HCT116 (cell line): ENCODE measurements around the gene SPATS2L. TPM values are rescaled to one million over a fixed set of nuclear protein-coding genes. Genes with fewer than 3 reads are reported as not detected.

Source experiments
- ATAC-seq: fragments of 200-7000 bp; cut with Tn5 transposase; 2 replicates; pipeline ENCODE4 v1.9.1; 2020; ENCODE audit warnings: mild to moderate bottlenecking, moderate library complexity
- BruUV-seq: library from RNA; stranded (reverse); fragments of 400-500 nt; replicated peaks from 2 replicates; lab custom pipeline; 2021; lab: Mats Ljungman, UMichigan
- CTCF ChIA-PET: fragments of 300-600 bp; sonication (Branson Sonifier 250); formaldehyde crosslinking; loops from one replicate; lab custom pipeline; 2021; ENCODE audit warnings: antibody characterized with exemption; lab: Charles Lee
- POLR2A ChIA-PET: fragments of 300-600, 350-600 bp; sonication (Branson Sonifier 250); formaldehyde crosslinking; loops from one replicate; lab custom pipeline; 2021; ENCODE audit warnings: antibody characterized with exemption; lab: Charles Lee
- RAD21 ChIA-PET, 2 experiments: fragments of 300-600 bp; sonication (Branson Sonifier 250); formaldehyde crosslinking; loops; one replicate each; lab custom pipeline; 2023; ENCODE audit warnings: low total read pairs in 2 of 2; ENCODE audit not compliant: uncharacterized antibody in 2 of 2, unreplicated experiment in 2 of 2, low non-redundant PET in 1 of 2; lab: Charles Lee
- DNase-seq: peaks from one replicate; pipeline ENCODE4 v3.0.0-alpha.2; 2010; ENCODE audit warnings: low read depth, low spot score
- H2AFZ ChIP-seq: fragments of 200-600 bp; shearing (Covaris generic), sonication (generic); 2 replicates; pipeline ENCODE4 v1.6.1; 2017; ENCODE audit warnings: low read depth, mixed run types, mixed read lengths, antibody characterized with exemption, low read length; ENCODE audit not compliant: poor library complexity, severe bottlenecking
- H3K27ac ChIP-seq: 2 replicates; pipeline ENCODE4 v1.5.1; 2012; ENCODE audit warnings: low read depth, low read length
- H3K27me3 ChIP-seq: fragments of 200-600 bp; sonication (generic); 2 replicates; pipeline ENCODE4 v1.6.1; 2016; ENCODE audit warnings: mixed run types, low read length, mixed read lengths; ENCODE audit not compliant: insufficient read depth
- H3K36me3 ChIP-seq, 2 experiments: fragments of 200-500 bp in 1 of 2; fragments of 200-600 bp in 1 of 2; sonication (Bioruptor generic) in 1 of 2; sonication (generic) in 1 of 2; 2 replicates each; pipeline versions ENCODE4 v1.5.1 to v1.6.1; 2014 to 2016; ENCODE audit warnings: low read length in 2 of 2, inconsistent platforms in 1 of 2, mixed read lengths in 1 of 2, mixed run types in 1 of 2; ENCODE audit not compliant: insufficient read depth in 2 of 2, control insufficient read depth in 1 of 2
- H3K4me1 ChIP-seq, 2 experiments: fragments of 200-600 bp in 1 of 2; sonication (generic) in 1 of 2; 2 replicates each; pipeline versions ENCODE4 v1.5.1 to v1.6.1; 2012 to 2017; ENCODE audit warnings: low read length in 2 of 2, inconsistent platforms in 1 of 2, mild to moderate bottlenecking in 1 of 2, mixed read lengths in 1 of 2, mixed run types in 1 of 2, moderate library complexity in 1 of 2; ENCODE audit not compliant: insufficient read depth in 2 of 2, control insufficient read depth in 1 of 2
- H3K4me2 ChIP-seq: fragments of 200-600 bp; sonication (generic); 2 replicates; pipeline ENCODE4 v1.6.1; 2017; ENCODE audit warnings: mixed run types, low read length, mixed read lengths
- H3K4me3 ChIP-seq, 2 experiments: fragments of 200-600 bp in 1 of 2; sonication (generic) in 1 of 2; replicated peaks in 1 of 2; 2 replicates each; pipeline ENCODE4 v1.5.1; 2011 to 2016; ENCODE audit warnings: low read length in 2 of 2, control low read depth in 1 of 2, low read depth in 1 of 2, mild to moderate bottlenecking in 1 of 2, mixed read lengths in 1 of 2, mixed run types in 1 of 2
- H3K79me2 ChIP-seq: fragments of 200-600 bp; sonication (generic); 2 replicates; pipeline ENCODE4 v1.6.1; 2017; ENCODE audit warnings: mild to moderate bottlenecking, mixed run types, low read length, moderate library complexity, mixed read lengths; ENCODE audit not compliant: insufficient read depth
- H3K9ac ChIP-seq: fragments of 200-600 bp; sonication (generic); 2 replicates; pipeline ENCODE4 v1.6.1; 2016; ENCODE audit warnings: low read length, mixed read lengths
- H3K9me2 ChIP-seq: fragments of 200-600 bp; sonication (generic), shearing (Covaris generic); 2 replicates; pipeline ENCODE4 v1.6.1; 2017; ENCODE audit warnings: mixed run types, mild to moderate bottlenecking, moderate library complexity; ENCODE audit not compliant: insufficient read depth
- H3K9me3 ChIP-seq, 2 experiments: fragments of 200-500 bp in 1 of 2; fragments of 200-600 bp in 1 of 2; sonication (Bioruptor generic) in 1 of 2; sonication (generic) in 1 of 2; 2 replicates each; pipeline ENCODE4 v1.6.1; 2014 to 2017; ENCODE audit warnings: low read length in 2 of 2, mixed read lengths in 2 of 2, inconsistent platforms in 1 of 2, low read depth in 1 of 2, mild to moderate bottlenecking in 1 of 2, mixed run types in 1 of 2, moderate library complexity in 1 of 2; ENCODE audit not compliant: control insufficient read depth in 1 of 2, insufficient read depth in 1 of 2
- H4K20me1 ChIP-seq: fragments of 200-600 bp; sonication (generic), shearing (Covaris generic); 2 replicates; pipeline ENCODE4 v1.6.1; 2017; ENCODE audit warnings: mixed run types, mild to moderate bottlenecking, moderate library complexity; ENCODE audit not compliant: insufficient read depth
- ATF3 ChIP-seq: IDR thresholded peaks from 2 replicates; pipeline ENCODE4 v1.6.1; 2012
- ELF1 ChIP-seq: IDR thresholded peaks from 2 replicates; pipeline ENCODE4 v1.6.1; 2012; ENCODE audit warnings: low read depth, borderline replicate concordance
- FOSL1 ChIP-seq: IDR thresholded peaks from 2 replicates; pipeline ENCODE4 v1.6.1; 2012; ENCODE audit warnings: low read depth
- JUND ChIP-seq: IDR thresholded peaks from 2 replicates; pipeline ENCODE4 v1.6.1; 2012
- MAX ChIP-seq: IDR thresholded peaks from 2 replicates; pipeline ENCODE4 v1.6.1; 2012
- POLR2A ChIP-seq: IDR thresholded peaks from 2 replicates; pipeline ENCODE4 v1.7.0; 2011; ENCODE audit warnings: borderline replicate concordance; ENCODE audit not compliant: insufficient read depth, insufficient read length; ENCODE audit errors: extremely low read depth
- POLR2AphosphoS5 ChIP-seq: IDR thresholded peaks from 2 replicates; pipeline ENCODE4 v1.6.1; 2011; ENCODE audit warnings: mild to moderate bottlenecking, low read depth, low read length, moderate library complexity
- RAD21 ChIP-seq: IDR thresholded peaks from 2 replicates; pipeline ENCODE4 v1.6.1; 2012; ENCODE audit warnings: low read depth, mild to moderate bottlenecking
- REST ChIP-seq: IDR thresholded peaks from 2 replicates; pipeline ENCODE4 v1.6.1; 2012; ENCODE audit warnings: low read depth
- SIN3A ChIP-seq: IDR thresholded peaks from 2 replicates; pipeline ENCODE4 v1.6.1; 2012; ENCODE audit warnings: low read depth
- SP1 ChIP-seq: IDR thresholded peaks from 2 replicates; pipeline ENCODE4 v1.6.1; 2012; ENCODE audit warnings: low read depth
- TCF7L2 ChIP-seq: IDR thresholded peaks from 2 replicates; pipeline ENCODE4 v1.7.0; 2011; ENCODE audit warnings: borderline replicate concordance, inconsistent platforms; ENCODE audit not compliant: insufficient read depth, insufficient read length; ENCODE audit errors: extremely low read depth
- YY1 ChIP-seq: IDR thresholded peaks from 2 replicates; pipeline ENCODE4 v1.6.1; 2011; ENCODE audit warnings: low read length, low read depth, moderate library complexity, mild to moderate bottlenecking; ENCODE audit not compliant: insufficient replicate concordance; ENCODE audit errors: extremely low read depth
- ZFX ChIP-seq: fragments of 450-650 bp; IDR thresholded peaks from 2 replicates; pipeline ENCODE4 v1.6.1; 2017
- intact Hi-C: fragments of 100-400 bp; cut with micrococcal nuclease; formaldehyde crosslinking; loops from 2 replicates; pipeline ENCODE4 v1.10.0; 2022
- total RNA-seq: library from RNA; stranded (reverse); gene quantifications from one replicate; pipeline ENCODE4 v1.2.1, GENCODE V29; 2021; ENCODE audit not compliant: unreplicated experiment

The SPATS2L gene
- total RNA-seq, 1 experiment from 2014 or later: 87.1 TPM

- TF ChIP-seq REST (no peak), TCF7L2 (no peak), ATF3 (no peak), MAX (no peak), SIN3A (no peak), POLR2AphosphoS5 (no peak), SP1 (no peak), JUND (no peak), YY1 (no peak), ELF1 (no peak), FOSL1 (no peak)
Measured at GRCh38 chr2:200257570-200257969, 48.9 kb upstream of the SPATS2L start (continued).

- no peak overlapping the region for H3K9ac ChIP-seq
- intact Hi-C loops: no loop called here
- BruUV-seq: no TSS peak
Measured at GRCh38 chr2:200258081-200258480, 48.4 kb upstream of the SPATS2L start.

More at GRCh38 chr2:200258081-200258480, 48.4 kb upstream of the SPATS2L start:
- no peaks in the 10 kb centered on the region for H3K79me2 ChIP-seq
- ChIA-PET CTCF (no interaction called here), POLR2A (no interaction called here), RAD21 (no interaction called here)
- H3K9me2 ChIP-seq: no peaks in the 10 kb centered on the region
- H2AFZ ChIP-seq: no peak overlapping the region
- no peak overlapping the region for H3K4me2 ChIP-seq
- H3K27ac ChIP-seq: no peak overlapping the region
- no peaks in the 10 kb centered on the region for H4K20me1 ChIP-seq
- H3K9me3 ChIP-seq: no peaks in the 10 kb centered on the region
- H3K36me3 ChIP-seq: no peaks in the 10 kb centered on the region
- TF ChIP-seq RAD21 (no peak), YY1 (no peak), ZFX (no peak), JUND (no peak), POLR2A (no peak), TCF7L2 (no peak)
- DNase-seq (no peak), ATAC-seq (no peak)
- H3K27me3 ChIP-seq: no peaks in the 10 kb centered on the region
- no peak overlapping the region for H3K4me3 ChIP-seq
- no peaks in the 10 kb centered on the region for H3K4me1 ChIP-seq
